Uterus (tissue), 4 donors: Measurements from ENCODE around the gene LMLN. TPM values are rescaled to one million over a fixed set of nuclear protein-coding genes. Genes with fewer than 3 reads are reported as not detected.
"Not testable (repeated sequence)": the region's sequence is repeated elsewhere in the genome, so short reads cannot be mapped to it uniquely, and the experiment has no call there.

ENCODE experiments used
- DNase-seq, 2 donors: peaks; one replicate each; pipeline ENCODE4 v3.0.0-alpha.2; 2019 to 2020
- H3K27ac ChIP-seq, 2 donors: fragments of 200-600 bp; sonication (generic); 1 replicate in 1 of 2; 2 replicates in 1 of 2; pipeline ENCODE4 v1.5.1; 2016 to 2018
- H3K27me3 ChIP-seq, 2 donors: fragments of 200-600 bp; sonication (generic); one replicate each; pipeline ENCODE4 v1.5.1; 2018 to 2019; ENCODE audit warnings: control low read depth in 1 of 2
- H3K36me3 ChIP-seq, 2 donors: fragments of 200-600 bp; sonication (generic); one replicate each; pipeline ENCODE4 v1.5.1; 2019; ENCODE audit warnings: control low read depth in 1 of 2
- H3K4me1 ChIP-seq, 2 donors: fragments of 200-600 bp; sonication (generic); one replicate each; pipeline ENCODE4 v1.5.1; 2018 to 2019; ENCODE audit warnings: control low read depth in 1 of 2
- H3K4me3 ChIP-seq, 2 donors: fragments of 200-600 bp; sonication (generic); 1 replicate in 1 of 2; 2 replicates in 1 of 2; pipeline ENCODE4 v1.5.1; 2018 to 2019; ENCODE audit warnings: mild to moderate bottlenecking in 1 of 2
- H3K9me3 ChIP-seq, 2 donors: fragments of 200-600 bp; sonication (generic); one replicate each; pipeline ENCODE4 v1.5.1; 2019; ENCODE audit warnings: control low read depth in 1 of 2
- CTCF ChIP-seq, 4 experiments: fragments of 200-600 bp in 2 of 4; fragments of 450-650 bp in 2 of 4; sonication (generic) in 2 of 4; IDR thresholded peaks; one replicate each; pipeline ENCODE4 v1.5.1; 2016 to 2019; ENCODE audit warnings: antibody characterized with exemption in 4 of 4, mild to moderate bottlenecking in 2 of 4, moderate library complexity in 1 of 4
- POLR2A ChIP-seq, 2 donors: fragments of 450-650 bp; IDR thresholded peaks; one replicate each; pipeline ENCODE4 v1.6.1; 2016; ENCODE audit warnings: antibody characterized with exemption in 2 of 2, mild to moderate bottlenecking in 1 of 2, moderate library complexity in 1 of 2
- intact Hi-C: fragments of 100-400 bp; cut with DNase I; formaldehyde crosslinking; loops from one replicate; pipeline ENCODE4 v1.15.1; 2023; ENCODE audit warnings: low total_unique reads
- total RNA-seq, 4 donors: library from RNA; depleted of rRNA in 3 of 4; stranded (reverse); fragments of >200 nt in 3 of 4; gene quantifications; one replicate each; pipeline versions ENCODE4 v1.1.0 to v1.2.4, GENCODE V29; 2014 to 2023
- donor health status: DM: yes; HTN: yes; CAD: no.

LMLN gene
- total RNA-seq, 4 donors from 2014 or later = 0.77 to 11.3 (median 6.8) TPM

DNA sequence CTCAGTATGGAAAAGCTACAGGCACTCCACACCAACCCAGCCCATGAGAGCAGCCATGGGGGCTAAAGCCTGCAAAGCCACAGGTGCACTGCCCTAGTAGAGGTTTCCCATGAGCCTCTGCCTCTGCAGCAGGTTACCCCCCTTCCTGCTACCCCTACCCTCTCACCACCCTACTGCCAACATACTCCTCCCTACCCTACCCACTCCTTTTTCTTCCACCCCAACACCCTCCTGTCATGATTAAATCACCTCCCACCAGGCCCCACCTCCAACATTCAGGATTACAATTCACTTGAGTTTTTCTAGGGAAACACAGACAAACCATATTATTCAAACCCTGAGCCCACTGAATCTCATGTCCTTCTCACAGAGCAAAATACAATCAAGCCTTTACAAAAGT, 88.4 kb downstream of the LMLN start:
- no peaks in the 10 kb centered on the region for H3K36me3 ChIP-seq
- no peak overlapping the region for H3K27ac ChIP-seq
- intact Hi-C loops = no loop called here
- TF ChIP-seq CTCF (IDR thresholded peaks at IDR 0.05) = no peak
- no peak for TF ChIP-seq POLR2A (IDR thresholded peaks at IDR 0.05)
- H3K27me3 ChIP-seq = no peaks in the 10 kb centered on the region
- DNase-seq = no peak
- no peak overlapping the region for H3K4me3 ChIP-seq
- H3K9me3 ChIP-seq = no peaks in the 10 kb centered on the region
- no peaks in the 10 kb centered on the region for H3K4me1 ChIP-seq

- Histone ChIP-seq H3K27me3 (no peaks in the 10 kb centered on the region), H3K4me1 (no peaks in the 10 kb centered on the region), H3K9me3 (no peaks in the 10 kb centered on the region), H3K36me3 (no peaks in the 10 kb centered on the region), H3K27ac (no peak overlapping the region), H3K4me3 (no peak overlapping the region)
- TF ChIP-seq CTCF (IDR thresholded peaks at IDR 0.05) (no peak), POLR2A (IDR thresholded peaks at IDR 0.05) (no peak)
- intact Hi-C loops = no loop called here
- DNase-seq = no peak
These were observed 91.8 kb downstream of the LMLN start for GRCh38 chr3:198051836-198052235.

DNA sequence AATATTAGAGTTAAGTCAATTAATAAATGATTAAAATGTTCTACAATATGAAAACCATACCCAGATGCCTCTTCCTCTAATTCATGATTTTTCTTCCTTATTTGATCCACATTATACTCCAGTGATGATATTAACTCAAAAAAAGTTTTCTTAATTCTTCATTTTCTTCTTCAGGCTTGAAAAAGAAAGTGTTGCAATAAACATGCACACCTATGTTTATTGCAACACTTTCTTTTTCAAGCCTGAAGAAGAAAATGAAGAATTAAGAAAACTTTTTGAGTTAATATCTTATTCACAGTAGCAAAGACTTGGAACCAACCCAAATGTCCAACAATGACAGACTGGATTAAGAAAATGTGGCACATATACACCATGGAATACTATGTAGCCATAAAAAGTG, 93.4 kb downstream of the LMLN start:
- DNase-seq, H3K4me3 ChIP-seq, H3K9me3 ChIP-seq, H3K27me3 ChIP-seq, H3K36me3 ChIP-seq, H3K27ac ChIP-seq, H3K4me1 ChIP-seq, intact Hi-C loops: not testable (repeated sequence)

DNA sequence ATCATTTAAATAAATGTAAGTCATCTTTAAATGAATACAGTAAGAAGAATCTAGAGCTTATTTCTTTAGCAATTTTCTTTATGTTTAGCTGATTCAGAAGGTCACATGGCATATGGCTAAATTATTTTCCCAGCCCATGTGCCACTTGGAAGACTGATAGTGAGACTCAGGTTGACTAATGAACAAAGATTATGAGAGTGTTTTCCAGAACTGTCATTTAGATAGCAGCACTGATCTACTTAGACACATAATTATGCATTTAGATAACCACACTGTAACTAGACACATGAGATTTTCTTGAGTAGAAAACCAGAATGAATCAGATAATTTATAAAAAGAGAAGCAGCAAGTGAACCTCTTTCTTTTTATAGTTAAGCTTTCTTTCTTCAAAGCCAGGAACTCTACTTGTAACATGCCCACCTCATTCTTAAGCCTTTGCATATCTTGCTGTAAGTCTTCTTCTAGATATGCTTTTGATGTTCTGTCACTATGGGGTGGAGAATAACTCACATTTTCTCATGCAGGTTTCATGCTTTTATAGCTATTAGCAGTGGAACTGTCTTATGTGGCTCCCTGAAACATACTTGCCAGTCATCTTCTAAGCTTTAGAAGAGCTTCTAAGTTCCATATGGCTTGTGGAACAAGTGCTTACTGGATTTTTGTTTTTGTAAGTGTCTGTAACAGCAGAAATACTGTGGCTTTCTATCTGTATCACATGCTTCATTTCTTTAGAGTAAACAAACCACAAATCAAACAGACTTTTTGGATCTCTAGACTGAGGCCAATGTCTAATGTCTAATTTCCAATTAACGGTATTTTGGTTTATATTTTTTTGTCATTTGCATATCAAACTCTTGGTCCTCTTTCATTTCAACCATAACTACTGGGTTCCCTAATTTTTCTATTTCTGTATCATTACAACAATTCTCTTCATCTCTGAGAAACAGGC, 101.4 kb downstream of the LMLN start:
- Histone ChIP-seq H3K27ac (no peak overlapping the region), H3K36me3 (no peaks in the 10 kb centered on the region), H3K4me3 (no peak overlapping the region), H3K4me1 (no peaks in the 10 kb centered on the region), H3K27me3 (no peaks in the 10 kb centered on the region), H3K9me3 (no peaks in the 10 kb centered on the region)
- intact Hi-C loops = no loop called here
- DNase-seq = no peak
- no peak for TF ChIP-seq CTCF (IDR thresholded peaks at IDR 0.05)

DNA sequence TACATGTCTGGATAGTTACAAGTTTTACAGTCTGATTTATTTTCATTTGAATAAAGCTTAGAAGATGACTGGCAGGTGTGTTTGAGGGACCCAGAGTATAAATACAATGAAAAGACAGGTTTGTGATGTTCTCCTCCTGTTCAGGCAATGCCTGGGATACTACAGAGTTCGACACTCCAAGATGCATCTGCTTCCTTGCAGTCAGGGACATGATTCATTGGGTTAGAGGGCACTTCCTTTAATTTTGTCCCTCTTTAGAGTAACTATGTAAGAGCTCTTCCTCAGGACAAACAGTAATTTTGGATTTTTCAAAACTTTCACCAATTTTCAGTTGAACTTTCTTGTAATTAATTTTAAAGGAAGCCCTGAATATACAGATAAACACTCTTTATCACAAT, 102.0 kb downstream of the LMLN start:
- Histone ChIP-seq H3K27me3 (no peaks in the 10 kb centered on the region), H3K9me3 (no peaks in the 10 kb centered on the region), H3K4me1 (no peaks in the 10 kb centered on the region), H3K4me3 (no peak overlapping the region), H3K27ac (no peak overlapping the region), H3K36me3 (no peaks in the 10 kb centered on the region)
- DNase-seq = no peak
- intact Hi-C loops = no loop called here
- TF ChIP-seq POLR2A (IDR thresholded peaks at IDR 0.05) = no peak

DNA sequence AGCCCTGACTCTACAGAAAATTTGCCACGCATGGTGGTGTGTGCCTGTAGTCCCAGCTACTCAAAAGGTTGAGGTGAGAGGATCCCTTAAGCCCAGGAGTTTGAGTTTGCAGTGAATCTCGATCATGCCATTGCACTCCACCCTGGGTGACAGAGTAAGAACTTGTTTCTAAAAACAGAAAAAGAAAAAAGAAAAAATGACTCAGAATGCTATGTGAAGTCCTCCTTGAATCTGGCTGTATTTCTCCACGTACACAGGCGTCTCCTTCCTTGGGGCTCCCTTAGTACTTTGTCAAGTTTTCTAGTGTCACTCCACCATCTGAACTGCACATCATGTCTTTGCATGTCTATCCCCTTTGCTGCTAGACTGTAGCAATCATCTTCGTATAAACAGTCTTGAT, 104.4 kb downstream of the LMLN start:
- no peak overlapping the region for H3K4me3 ChIP-seq
- TF ChIP-seq POLR2A (IDR thresholded peaks at IDR 0.05) (no peak), CTCF (IDR thresholded peaks at IDR 0.05) (no peak)
- intact Hi-C loops = no loop called here
- H3K36me3 ChIP-seq = no peaks in the 10 kb centered on the region
- H3K27me3 ChIP-seq = no peaks in the 10 kb centered on the region
- DNase-seq = no peak
- no peak overlapping the region for H3K27ac ChIP-seq
- H3K9me3 ChIP-seq = no peaks in the 10 kb centered on the region
- no peaks in the 10 kb centered on the region for H3K4me1 ChIP-seq
